Adrenal gland (tissue), 5 donors: Measurements from ENCODE around the gene TM7SF2.

Experiments
- POLR2A ChIP-seq, 2 donors: fragments of 450-650 bp; IDR thresholded peaks; one replicate each; pipeline ENCODE4 v1.6.1; 2017; ENCODE audit warnings: antibody characterized with exemption in 2 of 2, mild to moderate bottlenecking in 2 of 2, moderate library complexity in 1 of 2
- TF ChIP-seq, protein P1 (sequence below), 6 experiments: fragments of 450-650 bp in 4 of 6; fragments of 200-600 bp in 2 of 6; sonication (generic) in 1 of 6; IDR thresholded peaks; 1 replicate in 5 of 6; 2 replicates in 1 of 6; pipeline versions ENCODE4 v1.5.1 to v1.8.0; 2016 to 2021; ENCODE audit warnings: antibody characterized with exemption in 6 of 6, mild to moderate bottlenecking in 2 of 6, moderate library complexity in 1 of 6
- donor health status: DM: no; HTN: no; CAD: no.

- TF ChIP-seq, protein P1, sequence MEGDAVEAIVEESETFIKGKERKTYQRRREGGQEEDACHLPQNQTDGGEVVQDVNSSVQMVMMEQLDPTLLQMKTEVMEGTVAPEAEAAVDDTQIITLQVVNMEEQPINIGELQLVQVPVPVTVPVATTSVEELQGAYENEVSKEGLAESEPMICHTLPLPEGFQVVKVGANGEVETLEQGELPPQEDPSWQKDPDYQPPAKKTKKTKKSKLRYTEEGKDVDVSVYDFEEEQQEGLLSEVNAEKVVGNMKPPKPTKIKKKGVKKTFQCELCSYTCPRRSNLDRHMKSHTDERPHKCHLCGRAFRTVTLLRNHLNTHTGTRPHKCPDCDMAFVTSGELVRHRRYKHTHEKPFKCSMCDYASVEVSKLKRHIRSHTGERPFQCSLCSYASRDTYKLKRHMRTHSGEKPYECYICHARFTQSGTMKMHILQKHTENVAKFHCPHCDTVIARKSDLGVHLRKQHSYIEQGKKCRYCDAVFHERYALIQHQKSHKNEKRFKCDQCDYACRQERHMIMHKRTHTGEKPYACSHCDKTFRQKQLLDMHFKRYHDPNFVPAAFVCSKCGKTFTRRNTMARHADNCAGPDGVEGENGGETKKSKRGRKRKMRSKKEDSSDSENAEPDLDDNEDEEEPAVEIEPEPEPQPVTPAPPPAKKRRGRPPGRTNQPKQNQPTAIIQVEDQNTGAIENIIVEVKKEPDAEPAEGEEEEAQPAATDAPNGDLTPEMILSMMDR (IDR thresholded peaks at IDR 0.05): no peak
- TF ChIP-seq POLR2A (IDR thresholded peaks at IDR 0.05): no peak
Observed at GRCh38 chr11:65120831-65121230, 9.2 kb downstream of the TM7SF2 start.
